ENCODE data around the gene HERPUD2. TPM values are rescaled to one million over a fixed set of nuclear protein-coding genes. Genes with fewer than 3 reads are reported as not detected.
"Not testable (repeated sequence)": the region's sequence is repeated elsewhere in the genome, so short reads cannot be mapped to it uniquely, and the experiment has no call there.

The HERPUD2 gene
- polyA plus RNA-seq, 5 donors: 32.2 to 45.9 (median 38.7) TPM

DNA sequence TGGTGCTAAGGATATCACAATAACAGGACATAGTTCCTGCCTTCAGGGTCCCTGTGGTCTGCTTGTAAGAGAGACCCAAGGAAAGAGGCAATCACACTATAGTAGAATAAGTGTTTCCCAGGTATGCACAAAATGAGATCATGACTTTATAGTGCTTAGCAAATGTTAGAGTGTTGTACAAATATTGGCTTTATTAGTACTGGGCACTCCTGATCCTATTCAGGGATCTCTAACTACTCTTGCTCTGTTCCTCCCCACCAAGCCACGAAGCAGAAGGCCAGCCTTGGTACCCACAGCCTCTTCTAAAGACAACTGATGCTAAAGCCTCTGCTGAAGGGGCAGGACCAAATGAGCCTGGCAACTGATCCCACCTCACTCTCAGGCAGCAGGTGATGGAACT is 75.1 kb downstream of the HERPUD2 start:
- no peak for DNase-seq

DNA sequence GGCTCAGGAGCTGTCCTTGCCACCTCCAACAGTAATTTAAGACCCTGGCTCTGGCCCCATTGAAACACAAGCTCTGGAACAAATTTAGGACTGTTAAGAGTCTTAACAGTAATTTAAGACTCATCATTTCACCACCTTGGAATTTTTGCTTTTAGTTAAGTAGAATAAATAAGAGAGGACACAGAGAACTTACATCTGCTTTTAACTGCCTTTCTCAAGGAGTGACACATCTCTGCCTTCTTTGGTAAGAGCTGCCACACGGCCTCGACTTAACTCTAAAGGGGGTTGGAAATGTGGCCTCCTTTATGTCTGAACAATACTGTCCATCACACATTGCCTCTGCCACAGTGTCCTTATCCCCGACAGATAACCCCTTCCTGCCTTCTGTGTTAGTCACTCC is 77.9 kb downstream of the HERPUD2 start:
- no peak for DNase-seq

DNA sequence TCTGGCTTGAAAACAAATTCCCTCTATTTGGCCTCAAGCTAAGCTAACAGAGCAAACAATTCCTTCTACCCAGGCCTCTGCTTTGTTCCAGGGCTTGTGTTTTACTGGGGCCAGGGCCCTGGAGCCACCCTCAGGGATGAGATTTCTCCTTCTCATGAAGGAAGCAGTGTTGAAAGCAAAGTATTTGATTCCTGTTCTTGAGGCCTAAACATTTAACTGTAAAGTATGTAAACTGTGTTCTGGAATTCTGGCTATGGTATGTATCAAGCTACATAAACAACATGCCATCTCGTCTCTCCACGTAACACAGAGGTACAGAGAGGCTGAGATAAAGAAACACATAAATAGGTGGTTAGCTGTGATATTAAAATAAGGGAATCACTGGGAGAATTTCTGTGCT is 81.8 kb downstream of the HERPUD2 start:
- no peak for DNase-seq

- DNase-seq: no peak
These were observed 89.2 kb downstream of the HERPUD2 start for GRCh38 chr7:35605760-35606159.

GRCh38 chr7:35604595-35604994 is 90.3 kb downstream of the HERPUD2 start:
- DNase-seq: no peak

DNA sequence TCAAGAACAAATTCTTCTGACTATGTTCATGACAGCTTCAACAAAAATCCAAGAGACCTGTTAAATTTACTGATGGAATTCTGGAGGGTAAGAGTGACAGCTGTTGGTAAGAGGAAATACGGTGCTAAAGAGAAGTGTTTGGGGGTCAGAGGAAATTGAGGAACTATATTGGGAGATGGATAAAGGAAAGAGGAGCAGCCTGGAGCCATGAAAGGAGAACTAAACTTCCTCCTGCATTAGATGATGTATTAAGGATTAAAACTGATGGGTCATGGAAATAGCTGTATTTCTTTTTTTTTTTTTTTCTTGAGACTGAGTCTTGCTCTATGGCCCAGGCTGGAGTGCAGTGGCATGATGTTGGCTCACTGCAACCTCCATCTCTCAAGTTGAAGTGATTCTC is 95.3 kb downstream of the HERPUD2 start:
- DNase-seq: no peak

DNA sequence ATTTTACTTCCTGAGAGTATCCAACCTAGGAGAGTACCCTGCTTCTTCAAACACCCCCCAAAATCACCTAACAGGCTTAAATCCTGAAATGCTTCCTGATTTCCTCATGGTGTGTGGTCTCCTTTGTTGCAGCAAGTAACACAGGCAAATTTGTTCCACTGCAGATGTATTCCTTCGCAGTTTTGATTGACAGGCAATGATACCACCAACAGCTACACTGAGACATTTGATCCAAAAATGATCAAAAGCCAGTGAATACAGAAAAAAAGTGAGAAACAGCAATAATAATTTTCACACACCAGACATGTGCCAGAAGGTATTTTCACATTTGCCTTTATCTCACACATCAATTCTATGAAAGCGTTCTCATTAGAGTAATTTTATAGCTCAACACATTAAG is 95.9 kb downstream of the HERPUD2 start:
- no peak for DNase-seq

DNA sequence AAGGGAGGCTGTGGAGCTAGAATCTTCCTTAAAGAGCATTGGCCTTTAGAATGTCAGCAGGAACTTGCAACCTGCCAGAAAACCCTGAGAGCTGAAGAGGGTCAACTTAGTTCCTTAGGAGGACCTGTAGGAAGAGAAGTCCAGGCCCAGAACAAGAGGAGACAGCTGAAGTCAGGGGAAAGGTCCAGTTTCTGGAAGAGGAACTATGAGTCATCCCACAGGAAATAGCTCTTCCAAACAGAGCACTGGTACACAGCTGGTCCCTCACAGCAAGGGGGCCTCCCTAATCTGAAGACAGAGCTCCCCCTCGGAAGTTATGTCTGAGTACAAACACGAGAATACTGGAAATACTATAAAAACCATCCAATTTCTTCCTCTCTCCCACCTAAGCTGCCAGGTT is 98.9 kb downstream of the HERPUD2 start:
- DNase-seq: no peak

DNA sequence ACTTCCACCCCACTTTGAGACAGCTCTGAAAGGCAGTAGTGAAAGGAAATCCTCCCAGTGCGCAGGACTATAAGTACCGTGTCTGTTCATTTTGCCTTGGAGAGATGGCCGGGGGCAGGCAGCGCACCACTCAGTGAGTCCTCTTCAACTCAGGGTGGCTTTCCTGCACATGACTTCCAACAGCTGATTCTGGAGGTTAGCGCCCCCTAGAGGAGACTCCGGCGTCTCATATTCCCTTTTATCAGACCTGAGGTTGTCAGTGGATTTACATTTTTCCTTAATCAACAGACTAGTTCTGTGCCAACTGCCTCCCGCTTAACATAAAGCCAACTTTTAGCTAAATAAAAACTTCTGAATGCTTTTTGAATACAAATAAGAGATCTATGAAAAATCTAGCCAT is 101.0 kb downstream of the HERPUD2 start:
- DNase-seq: no peak

GRCh38 chr7:35588647-35589046 is 106.3 kb downstream of the HERPUD2 start:
- DNase-seq: no peak

DNA sequence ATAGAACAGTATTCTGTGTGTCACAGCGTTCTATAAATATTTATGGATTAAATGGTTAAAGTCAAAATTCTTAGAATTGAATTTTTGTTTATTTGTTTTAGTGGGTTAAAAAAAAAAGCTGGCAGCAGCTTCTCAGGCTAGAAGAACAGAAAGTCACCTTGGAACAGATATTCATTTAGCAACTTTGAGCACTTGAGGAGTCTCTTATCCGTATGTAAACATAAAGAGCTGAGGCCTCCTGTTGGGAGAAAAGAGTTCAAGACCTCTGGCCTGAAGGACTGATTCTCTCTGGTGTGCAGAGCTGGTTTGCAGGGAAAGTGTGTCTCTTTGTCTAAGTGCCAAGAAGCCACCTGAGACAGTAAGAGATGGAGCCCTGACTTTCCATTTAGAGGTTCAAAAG is 109.9 kb downstream of the HERPUD2 start:
- DNase-seq: no peak

DNA sequence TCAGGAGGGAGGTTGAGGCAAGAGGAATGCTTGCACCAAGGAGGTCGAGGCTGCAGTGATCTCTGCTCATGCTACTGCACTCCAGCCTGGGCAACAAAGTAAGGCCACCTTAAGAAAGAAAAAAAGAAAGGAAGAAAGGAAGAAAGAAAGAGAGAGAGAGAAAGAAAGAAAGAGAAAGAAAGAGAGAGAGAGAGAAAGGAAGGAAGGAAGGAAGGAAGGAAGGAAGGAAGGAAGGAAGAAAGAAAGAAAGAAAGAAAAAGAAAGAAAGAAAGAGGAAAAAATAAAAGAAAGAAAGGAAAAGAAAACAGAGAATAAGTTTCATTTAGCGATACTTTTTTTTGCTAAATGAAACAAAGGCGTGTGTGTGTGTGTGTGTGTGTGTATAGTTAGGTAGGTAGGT is 110.4 kb downstream of the HERPUD2 start:
- DNase-seq: not testable (repeated sequence)

Other genes with a start within 250 kb of the HERPUD2 start
- gene SEPTIN7, start 105.9 kb upstream of the HERPUD2 start, polyA plus RNA-seq (ENCODE audit: insufficient read depth in 1 of 5, insufficient read length in 5 of 5, low replicate concordance in 1 of 5): 100 to 1,000 TPM; 411 to 632 (median 514) TPM

All from right lung (tissue), 5 donors.